H1 (cell line): ENCODE results near the gene SEC63.

Source experiments
- KDM4A ChIP-seq: IDR thresholded peaks from one replicate; pipeline ENCODE4 v1.7.1; 2012; ENCODE audit warnings: low read depth, mild to moderate bottlenecking, moderate library complexity, low read length, inconsistent platforms; ENCODE audit not compliant: severe bottlenecking
- POLR2AphosphoS5 ChIP-seq: IDR thresholded peaks from 2 replicates; pipeline ENCODE4 v1.6.1; 2011; ENCODE audit warnings: low read depth, low read length
- TF ChIP-seq, protein P1 (sequence below): fragments of 300-600 bp; sonication (generic); IDR thresholded peaks from 2 replicates; pipeline ENCODE4 v1.7.1; 2012; ENCODE audit warnings: low read length, moderate library complexity, mild to moderate bottlenecking, inconsistent platforms; ENCODE audit not compliant: insufficient replicate concordance

DNA sequence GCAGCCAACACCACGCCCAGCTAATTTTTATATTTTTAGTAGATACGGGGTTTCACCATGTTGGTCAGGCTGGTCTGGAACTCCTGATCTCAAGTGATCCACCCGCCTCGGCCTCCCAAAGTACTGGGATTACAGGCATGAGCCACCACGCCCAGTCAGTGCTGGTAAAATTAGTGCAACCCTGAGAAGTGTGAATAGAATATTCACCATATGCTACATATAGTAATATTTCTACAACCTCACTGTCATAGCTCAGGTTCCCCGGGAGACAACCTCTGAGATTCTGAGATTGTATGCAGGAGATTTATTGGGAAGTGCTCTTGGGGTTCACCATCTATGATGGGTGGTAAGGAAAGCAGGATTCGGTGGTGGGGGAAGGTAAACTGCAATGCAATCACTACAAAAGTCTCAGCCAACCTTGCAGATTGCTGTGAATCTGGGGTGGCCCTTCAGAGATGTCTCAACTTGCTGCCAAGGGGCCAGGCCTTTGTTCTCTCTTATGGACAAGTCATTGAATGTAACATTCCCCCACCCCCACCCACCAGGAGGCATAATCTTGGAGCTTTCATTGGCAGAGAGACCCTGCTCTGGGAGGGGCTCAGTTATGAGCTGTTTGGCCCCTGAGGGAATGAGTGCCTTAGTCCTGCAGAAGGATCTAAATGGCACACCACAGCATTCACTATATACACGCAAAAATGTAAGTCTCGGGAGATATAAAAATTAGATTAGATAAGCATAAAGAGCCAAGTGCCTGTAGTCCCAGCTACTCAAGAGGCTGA lies 34.0 kb upstream of the SEC63 start:
- no peak for TF ChIP-seq KDM4A
- TF ChIP-seq, protein P1, sequence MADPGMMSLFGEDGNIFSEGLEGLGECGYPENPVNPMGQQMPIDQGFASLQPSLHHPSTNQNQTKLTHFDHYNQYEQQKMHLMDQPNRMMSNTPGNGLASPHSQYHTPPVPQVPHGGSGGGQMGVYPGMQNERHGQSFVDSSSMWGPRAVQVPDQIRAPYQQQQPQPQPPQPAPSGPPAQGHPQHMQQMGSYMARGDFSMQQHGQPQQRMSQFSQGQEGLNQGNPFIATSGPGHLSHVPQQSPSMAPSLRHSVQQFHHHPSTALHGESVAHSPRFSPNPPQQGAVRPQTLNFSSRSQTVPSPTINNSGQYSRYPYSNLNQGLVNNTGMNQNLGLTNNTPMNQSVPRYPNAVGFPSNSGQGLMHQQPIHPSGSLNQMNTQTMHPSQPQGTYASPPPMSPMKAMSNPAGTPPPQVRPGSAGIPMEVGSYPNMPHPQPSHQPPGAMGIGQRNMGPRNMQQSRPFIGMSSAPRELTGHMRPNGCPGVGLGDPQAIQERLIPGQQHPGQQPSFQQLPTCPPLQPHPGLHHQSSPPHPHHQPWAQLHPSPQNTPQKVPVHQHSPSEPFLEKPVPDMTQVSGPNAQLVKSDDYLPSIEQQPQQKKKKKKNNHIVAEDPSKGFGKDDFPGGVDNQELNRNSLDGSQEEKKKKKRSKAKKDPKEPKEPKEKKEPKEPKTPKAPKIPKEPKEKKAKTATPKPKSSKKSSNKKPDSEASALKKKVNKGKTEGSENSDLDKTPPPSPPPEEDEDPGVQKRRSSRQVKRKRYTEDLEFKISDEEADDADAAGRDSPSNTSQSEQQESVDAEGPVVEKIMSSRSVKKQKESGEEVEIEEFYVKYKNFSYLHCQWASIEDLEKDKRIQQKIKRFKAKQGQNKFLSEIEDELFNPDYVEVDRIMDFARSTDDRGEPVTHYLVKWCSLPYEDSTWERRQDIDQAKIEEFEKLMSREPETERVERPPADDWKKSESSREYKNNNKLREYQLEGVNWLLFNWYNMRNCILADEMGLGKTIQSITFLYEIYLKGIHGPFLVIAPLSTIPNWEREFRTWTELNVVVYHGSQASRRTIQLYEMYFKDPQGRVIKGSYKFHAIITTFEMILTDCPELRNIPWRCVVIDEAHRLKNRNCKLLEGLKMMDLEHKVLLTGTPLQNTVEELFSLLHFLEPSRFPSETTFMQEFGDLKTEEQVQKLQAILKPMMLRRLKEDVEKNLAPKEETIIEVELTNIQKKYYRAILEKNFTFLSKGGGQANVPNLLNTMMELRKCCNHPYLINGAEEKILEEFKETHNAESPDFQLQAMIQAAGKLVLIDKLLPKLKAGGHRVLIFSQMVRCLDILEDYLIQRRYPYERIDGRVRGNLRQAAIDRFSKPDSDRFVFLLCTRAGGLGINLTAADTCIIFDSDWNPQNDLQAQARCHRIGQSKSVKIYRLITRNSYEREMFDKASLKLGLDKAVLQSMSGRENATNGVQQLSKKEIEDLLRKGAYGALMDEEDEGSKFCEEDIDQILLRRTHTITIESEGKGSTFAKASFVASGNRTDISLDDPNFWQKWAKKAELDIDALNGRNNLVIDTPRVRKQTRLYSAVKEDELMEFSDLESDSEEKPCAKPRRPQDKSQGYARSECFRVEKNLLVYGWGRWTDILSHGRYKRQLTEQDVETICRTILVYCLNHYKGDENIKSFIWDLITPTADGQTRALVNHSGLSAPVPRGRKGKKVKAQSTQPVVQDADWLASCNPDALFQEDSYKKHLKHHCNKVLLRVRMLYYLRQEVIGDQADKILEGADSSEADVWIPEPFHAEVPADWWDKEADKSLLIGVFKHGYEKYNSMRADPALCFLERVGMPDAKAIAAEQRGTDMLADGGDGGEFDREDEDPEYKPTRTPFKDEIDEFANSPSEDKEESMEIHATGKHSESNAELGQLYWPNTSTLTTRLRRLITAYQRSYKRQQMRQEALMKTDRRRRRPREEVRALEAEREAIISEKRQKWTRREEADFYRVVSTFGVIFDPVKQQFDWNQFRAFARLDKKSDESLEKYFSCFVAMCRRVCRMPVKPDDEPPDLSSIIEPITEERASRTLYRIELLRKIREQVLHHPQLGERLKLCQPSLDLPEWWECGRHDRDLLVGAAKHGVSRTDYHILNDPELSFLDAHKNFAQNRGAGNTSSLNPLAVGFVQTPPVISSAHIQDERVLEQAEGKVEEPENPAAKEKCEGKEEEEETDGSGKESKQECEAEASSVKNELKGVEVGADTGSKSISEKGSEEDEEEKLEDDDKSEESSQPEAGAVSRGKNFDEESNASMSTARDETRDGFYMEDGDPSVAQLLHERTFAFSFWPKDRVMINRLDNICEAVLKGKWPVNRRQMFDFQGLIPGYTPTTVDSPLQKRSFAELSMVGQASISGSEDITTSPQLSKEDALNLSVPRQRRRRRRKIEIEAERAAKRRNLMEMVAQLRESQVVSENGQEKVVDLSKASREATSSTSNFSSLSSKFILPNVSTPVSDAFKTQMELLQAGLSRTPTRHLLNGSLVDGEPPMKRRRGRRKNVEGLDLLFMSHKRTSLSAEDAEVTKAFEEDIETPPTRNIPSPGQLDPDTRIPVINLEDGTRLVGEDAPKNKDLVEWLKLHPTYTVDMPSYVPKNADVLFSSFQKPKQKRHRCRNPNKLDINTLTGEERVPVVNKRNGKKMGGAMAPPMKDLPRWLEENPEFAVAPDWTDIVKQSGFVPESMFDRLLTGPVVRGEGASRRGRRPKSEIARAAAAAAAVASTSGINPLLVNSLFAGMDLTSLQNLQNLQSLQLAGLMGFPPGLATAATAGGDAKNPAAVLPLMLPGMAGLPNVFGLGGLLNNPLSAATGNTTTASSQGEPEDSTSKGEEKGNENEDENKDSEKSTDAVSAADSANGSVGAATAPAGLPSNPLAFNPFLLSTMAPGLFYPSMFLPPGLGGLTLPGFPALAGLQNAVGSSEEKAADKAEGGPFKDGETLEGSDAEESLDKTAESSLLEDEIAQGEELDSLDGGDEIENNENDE: no peak
- no peak for TF ChIP-seq POLR2AphosphoS5
